Fibroblast of mammary gland (primary cell): ENCODE measurements around the gene KCNAB1.

Source experiments
- DNase-seq: peaks from one replicate; pipeline ENCODE4 v3.0.0-alpha.2; 2010; ENCODE audit warnings: low read depth
- H3K4me3 ChIP-seq: 2 replicates; pipeline ENCODE4 v1.5.1; 2011; ENCODE audit warnings: low read depth, mild to moderate bottlenecking, low read length, moderate library complexity; ENCODE audit not compliant: control insufficient read depth
- TF ChIP-seq, protein P1 (sequence below): conservative IDR thresholded peaks from 2 replicates; pipeline ENCODE4 v1.5.1; 2011; ENCODE audit warnings: low read depth, low read length, inconsistent platforms; ENCODE audit not compliant: control insufficient read depth, insufficient read depth

KCNAB1 gene

DNA sequence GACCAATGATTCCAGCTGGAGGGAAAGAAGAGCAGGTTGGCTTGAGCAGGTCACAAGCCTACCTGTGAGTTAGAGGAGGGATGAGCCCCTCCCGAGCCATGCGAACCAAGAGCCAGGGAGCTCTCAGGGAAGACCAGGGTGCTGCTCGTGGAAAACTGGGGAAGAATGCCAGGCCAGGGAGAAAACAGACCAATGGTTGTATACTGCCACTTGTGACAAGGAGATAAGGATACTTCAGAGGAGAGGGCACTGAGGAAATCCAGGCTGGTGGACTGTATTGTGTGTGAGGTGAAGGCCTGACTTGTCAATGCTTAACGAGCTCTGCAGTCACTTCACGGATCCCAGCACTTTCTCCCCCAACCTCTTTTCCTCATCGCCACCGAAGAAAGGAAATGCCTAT lies 256.9 kb downstream of the KCNAB1 start:
- no peak for DNase-seq
- TF ChIP-seq, protein P1, sequence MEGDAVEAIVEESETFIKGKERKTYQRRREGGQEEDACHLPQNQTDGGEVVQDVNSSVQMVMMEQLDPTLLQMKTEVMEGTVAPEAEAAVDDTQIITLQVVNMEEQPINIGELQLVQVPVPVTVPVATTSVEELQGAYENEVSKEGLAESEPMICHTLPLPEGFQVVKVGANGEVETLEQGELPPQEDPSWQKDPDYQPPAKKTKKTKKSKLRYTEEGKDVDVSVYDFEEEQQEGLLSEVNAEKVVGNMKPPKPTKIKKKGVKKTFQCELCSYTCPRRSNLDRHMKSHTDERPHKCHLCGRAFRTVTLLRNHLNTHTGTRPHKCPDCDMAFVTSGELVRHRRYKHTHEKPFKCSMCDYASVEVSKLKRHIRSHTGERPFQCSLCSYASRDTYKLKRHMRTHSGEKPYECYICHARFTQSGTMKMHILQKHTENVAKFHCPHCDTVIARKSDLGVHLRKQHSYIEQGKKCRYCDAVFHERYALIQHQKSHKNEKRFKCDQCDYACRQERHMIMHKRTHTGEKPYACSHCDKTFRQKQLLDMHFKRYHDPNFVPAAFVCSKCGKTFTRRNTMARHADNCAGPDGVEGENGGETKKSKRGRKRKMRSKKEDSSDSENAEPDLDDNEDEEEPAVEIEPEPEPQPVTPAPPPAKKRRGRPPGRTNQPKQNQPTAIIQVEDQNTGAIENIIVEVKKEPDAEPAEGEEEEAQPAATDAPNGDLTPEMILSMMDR = no peak
- H3K4me3 ChIP-seq = no peak overlapping the region

DNA sequence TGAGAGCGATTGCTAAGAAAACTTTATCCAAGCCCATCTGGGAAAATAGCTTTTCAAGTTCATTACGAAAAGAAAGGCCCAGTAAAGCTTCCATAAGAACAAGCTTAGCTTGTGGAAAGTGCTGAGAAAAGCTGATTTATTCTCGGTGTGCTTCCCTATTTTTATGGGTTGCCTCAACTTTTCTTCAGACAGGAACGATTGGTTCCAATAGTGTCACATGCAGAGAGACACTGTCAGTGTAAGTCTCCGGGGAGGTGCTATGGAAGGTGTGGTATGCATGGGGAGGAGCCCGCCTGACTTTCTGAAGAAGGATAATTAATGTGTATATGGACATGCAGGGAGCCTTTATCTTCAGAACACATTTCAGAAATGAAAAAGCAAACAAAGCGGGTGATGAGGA lies 257.3 kb downstream of the KCNAB1 start:
- TF ChIP-seq, protein P1 = no peak
- no peak for DNase-seq
- H3K4me3 ChIP-seq = no peak overlapping the region

DNA sequence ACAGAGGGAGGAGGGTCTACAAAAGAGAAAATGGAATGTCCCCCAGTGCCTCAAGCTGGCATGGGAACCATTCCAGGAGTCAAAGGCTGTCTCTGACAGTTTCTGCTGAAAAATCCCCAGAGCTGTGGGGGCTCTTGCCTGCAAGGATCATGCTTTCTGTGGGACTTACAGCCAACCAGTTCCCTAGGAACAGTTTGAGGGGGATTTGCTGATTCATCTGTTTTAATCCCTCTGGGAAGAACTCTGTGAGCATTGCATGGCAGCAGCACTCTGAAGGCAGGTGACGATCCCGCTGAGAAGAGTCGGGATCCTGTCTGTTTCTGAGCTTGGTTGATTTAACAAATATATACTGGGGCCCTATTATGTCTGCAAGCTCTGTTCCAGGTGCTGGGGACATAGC lies 258.5 kb downstream of the KCNAB1 start:
- DNase-seq = no peak
- no peak overlapping the region for H3K4me3 ChIP-seq
- TF ChIP-seq, protein P1 = no peak

DNA sequence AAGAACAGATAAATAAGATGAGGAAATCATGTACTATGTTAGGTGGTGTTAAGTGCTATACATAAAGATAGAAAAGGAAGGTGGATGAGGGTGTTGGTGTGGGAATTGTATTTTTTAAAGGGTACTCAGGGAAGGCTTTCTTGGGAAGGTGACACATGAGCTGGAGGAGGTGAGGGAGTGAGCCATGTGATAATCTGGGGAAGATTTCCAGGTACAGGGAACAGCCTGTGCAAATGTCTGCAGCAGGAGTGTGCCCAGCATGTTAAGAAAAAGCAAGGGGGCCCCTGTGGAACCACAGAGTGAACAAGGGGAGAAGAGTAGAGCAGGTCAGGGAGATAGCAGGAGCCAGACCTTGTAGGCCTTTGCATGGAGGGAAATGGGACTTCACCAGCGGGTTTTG lies 258.9 kb downstream of the KCNAB1 start:
- TF ChIP-seq, protein P1 = no peak
- H3K4me3 ChIP-seq = no peak overlapping the region
- no peak for DNase-seq

DNA sequence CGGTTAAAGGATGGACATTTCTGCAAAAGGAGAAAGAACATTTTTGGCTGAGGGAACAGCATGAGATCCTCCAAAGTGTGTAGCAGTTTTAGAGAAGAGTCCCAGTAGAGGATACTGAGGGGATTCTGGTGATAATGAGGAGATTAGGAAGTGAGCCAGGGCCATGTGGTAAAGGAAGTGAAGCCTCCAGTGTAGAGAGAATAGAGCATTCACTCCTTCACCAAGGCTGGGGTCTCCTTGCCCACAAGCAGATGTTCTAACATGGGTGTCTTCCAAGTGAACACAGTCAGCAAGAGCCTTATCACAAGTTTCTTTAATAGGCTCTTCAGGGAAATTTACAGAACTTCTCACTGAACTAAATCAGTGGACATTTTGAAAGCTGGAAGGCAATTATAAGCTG lies 260.9 kb downstream of the KCNAB1 start:
- TF ChIP-seq, protein P1 = no peak
- H3K4me3 ChIP-seq = no peak overlapping the region
- DNase-seq = no peak

DNA sequence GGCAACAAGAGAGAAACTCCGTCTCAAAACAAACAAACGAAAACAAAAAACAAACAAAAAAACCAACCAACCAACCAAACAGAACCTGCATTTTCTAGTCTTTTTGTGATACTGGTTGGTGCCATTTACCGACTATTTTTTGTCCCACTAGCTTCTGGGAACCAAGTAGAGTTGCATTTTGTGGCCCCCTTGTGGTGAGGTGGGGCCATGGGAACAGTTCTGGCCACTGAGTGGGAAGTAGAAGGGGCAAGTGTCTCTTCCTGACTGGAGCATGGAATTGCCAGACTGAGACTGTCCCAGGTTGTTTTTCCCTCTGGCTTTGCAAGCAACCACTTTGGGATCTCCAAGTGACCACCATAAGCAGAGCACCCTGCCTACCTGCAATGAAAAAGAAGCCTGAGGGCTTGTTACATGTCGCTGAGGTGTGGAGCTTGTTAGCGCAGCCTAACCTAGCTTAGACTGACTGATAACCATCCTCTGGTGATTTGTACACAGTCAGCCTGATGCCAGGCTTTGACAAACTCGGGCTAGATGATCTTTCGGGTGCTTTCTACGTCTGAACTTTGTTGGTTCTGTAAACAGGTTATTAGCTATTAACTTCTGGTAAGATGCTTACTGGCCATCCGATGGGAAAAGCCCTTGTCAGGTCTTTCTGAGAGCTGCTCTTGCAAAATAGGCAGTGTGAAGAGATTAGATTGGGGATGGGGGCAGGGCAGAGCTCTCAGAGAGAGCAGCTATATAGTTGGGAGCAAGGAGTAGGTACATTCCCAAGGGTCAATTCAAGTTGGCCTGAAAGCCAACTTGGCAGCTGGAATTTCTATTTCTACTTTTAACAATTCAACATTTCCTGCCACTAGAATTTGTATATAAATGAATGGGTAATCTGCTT lies 262.3 kb downstream of the KCNAB1 start:
- TF ChIP-seq, protein P1 = peak; percentile 83
- no peak overlapping the region for H3K4me3 ChIP-seq
- peak; percentile 45 for DNase-seq

DNA sequence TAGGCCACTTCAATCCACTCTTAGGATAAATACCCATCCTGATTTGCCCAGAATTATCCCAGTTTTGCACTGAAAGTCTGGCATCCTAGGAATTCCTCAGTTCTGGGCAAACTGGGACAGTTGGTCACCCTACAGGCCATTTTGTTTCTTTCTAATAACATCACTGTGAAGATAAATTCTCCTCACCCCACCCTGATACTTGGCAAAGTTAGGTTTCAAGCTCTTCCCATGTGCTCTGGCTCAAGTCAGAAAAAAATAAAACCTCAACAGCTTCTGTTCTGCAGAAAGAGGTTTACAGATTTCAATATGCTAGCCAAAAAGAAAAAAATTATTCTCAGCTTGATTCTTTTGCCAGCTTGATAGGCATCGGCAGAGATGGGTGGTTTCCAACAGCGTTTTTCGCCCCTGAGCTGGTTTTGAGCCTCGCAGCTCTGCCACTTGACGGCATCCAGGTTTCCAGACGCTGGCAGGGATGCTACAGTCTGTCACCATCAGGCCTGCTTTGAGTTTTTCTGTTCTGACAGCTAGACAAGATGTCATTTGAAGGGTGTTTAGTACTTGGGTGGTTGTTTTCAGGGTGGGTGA lies 263.2 kb downstream of the KCNAB1 start:
- TF ChIP-seq, protein P1 = no peak
- no peak for DNase-seq
- H3K4me3 ChIP-seq = no peak overlapping the region
